NCI-H2196 (cell line): ENCODE measurements around the gene KIF1B.

Experiments
- DNase-seq: peaks from one replicate; lab custom pipeline; 2025; ENCODE audit not compliant: unreplicated experiment; lab: John Stamatoyannopoulos, UW

Gene KIF1B, protein sequence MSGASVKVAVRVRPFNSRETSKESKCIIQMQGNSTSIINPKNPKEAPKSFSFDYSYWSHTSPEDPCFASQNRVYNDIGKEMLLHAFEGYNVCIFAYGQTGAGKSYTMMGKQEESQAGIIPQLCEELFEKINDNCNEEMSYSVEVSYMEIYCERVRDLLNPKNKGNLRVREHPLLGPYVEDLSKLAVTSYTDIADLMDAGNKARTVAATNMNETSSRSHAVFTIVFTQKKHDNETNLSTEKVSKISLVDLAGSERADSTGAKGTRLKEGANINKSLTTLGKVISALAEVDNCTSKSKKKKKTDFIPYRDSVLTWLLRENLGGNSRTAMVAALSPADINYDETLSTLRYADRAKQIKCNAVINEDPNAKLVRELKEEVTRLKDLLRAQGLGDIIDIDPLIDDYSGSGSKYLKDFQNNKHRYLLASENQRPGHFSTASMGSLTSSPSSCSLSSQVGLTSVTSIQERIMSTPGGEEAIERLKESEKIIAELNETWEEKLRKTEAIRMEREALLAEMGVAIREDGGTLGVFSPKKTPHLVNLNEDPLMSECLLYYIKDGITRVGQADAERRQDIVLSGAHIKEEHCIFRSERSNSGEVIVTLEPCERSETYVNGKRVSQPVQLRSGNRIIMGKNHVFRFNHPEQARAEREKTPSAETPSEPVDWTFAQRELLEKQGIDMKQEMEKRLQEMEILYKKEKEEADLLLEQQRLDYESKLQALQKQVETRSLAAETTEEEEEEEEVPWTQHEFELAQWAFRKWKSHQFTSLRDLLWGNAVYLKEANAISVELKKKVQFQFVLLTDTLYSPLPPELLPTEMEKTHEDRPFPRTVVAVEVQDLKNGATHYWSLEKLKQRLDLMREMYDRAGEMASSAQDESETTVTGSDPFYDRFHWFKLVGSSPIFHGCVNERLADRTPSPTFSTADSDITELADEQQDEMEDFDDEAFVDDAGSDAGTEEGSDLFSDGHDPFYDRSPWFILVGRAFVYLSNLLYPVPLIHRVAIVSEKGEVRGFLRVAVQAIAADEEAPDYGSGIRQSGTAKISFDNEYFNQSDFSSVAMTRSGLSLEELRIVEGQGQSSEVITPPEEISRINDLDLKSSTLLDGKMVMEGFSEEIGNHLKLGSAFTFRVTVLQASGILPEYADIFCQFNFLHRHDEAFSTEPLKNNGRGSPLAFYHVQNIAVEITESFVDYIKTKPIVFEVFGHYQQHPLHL (N-terminal part only)

DNA sequence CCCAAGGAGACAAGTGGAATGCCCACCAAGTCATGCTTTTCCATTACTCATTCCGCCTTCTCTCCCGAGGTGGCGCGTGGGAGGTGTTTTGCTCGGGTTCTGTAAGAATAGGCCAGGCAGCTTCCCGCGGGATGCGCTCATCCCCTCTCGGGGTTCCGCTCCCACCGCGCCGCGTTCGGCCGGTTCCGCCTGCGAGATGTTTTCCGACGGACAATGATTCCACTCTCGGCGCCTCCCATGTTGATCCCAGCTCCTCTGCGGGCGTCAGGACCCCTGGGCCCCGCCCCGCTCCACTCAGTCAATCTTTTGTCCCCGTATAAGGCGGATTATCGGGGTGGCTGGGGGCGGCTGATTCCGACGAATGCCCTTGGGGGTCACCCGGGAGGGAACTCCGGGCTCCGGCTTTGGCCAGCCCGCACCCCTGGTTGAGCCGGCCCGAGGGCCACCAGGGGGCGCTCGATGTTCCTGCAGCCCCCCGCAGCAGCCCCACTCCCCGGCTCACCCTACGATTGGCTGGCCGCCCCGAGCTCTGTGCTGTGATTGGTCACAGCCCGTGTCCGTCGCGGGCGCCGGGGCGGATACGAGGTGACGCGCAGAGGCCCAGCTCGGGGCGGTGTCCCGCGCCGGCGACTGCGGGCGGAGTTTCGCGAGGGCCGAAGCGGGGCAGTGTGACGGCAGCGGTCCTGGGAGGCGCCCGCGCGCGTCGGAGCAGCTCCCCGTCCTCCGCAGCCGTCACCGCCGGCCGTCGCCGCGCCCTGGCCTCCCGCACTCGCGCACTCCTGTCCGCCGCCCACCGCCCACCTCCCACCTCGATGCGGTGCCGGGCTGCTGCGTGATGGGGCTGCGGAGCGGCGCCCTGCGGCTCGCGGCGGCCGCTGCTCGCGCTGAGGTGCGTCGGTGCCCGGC, at the start of gene KIF1B:
KIF1B (plus strand) TSS at position 666 of the 906 bp plus-strand sequence. CDS start 21,759 bp downstream, outside the sequence.
- peak; percentile 98 for DNase-seq

DNA sequence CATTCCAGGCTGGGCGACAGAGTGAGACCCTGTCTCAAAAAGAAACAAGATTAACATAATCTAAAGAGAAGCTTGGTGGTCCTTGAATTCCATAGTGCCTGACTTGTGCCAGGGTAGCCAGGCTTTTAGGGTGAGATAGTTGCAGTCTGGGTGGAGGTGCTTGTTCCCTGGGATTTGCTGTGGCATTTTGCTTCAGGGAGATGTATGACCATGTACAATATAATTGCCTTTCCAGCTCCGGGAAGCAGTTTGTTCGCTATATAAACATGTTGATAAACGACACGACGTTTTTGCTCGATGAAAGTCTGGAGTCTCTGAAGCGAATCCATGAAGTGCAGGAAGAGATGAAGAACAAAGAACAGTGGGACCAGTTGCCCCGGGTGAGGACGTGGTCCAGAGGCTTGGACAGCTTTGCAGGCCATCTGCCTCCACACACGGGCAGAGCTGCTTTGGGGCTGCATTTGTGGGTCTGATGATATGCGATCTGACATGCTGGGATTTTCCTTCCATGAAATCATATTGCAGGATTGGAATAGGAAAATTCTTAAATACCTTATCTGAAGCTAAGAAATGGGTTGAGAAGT, 49.4 kb upstream of the KIF1B start:
- no peak for DNase-seq

DNA sequence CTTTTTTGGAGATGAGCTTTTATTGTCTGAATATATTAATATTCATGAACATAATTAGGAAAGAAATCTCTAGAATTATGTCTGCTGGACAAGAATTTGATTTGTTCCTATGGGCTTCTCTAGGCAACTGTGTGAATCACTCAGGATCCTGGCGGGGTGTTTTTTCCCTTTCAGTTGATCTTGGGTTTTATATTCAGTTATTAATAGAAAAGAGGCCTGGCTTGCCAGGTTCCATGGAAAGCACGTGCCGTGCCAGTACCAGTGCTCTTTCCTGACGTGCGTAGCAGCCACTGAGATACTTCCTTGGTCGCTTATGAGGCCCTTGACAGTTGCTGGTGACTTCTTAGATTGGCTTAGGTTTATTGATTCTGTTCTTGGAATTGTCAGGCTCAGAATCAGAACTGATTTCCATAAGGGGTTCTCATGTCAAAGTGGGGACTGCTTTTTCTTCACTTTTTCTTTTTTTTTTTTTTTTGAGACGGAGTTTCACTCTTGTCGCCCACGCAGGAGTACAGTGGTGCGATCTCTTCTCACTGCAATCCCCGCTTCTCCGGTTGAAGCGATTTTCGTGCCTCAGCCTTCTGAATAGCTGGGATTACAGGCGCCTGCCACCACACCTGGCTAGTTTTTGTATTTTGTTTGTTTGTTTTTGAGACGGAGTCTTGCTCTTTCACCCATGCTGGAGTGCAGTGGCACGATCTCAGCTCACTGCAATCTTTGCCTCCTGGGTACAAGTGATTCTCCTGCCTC, 48.7 kb upstream of the KIF1B start:
- no peak for DNase-seq

DNA sequence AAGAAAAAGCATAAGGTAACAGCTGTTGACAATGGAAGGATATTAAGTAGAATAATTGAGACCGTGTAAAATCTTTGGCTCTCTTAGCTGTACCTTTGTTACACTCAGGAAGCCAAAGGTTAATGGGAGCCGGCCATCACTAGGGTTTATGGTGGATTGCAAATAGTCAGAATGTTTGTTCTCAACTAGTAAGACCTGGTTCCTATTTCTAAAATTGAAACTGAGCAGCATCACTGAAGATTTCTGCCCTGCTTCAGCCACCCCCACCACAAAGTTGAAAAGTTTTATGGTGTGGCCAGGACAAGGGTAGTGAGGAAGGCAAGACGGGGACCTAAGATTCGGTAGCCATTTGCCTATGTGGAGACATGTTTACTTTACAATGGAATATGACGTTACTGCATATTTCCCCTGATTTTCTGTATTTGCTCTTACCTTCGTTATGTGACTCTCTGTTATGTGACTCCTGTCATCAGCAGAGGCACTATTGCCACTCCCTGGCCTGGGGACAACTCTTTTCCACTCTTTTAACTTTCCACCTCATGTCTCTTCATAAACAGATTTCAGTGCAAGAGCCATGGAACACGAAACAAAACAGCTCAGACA, 41.4 kb upstream of the KIF1B start:
- no peak for DNase-seq

DNA sequence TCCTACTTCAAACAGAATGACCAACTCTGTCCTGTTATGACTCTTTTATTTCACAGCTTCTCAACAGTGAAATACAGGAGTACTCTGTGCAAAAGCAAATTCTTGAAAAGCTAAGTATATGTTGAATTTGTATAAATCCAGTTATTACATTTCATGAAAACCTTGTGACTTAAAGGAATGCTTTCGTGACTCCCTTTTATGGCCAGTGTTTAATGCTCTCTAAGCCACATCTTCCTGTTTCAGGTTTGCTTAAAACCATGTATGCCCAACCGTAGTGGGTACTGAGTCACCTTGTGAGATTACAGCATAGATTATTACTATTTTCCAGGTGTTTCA, 40.2 kb upstream of the KIF1B start:
- no peak for DNase-seq

DNA sequence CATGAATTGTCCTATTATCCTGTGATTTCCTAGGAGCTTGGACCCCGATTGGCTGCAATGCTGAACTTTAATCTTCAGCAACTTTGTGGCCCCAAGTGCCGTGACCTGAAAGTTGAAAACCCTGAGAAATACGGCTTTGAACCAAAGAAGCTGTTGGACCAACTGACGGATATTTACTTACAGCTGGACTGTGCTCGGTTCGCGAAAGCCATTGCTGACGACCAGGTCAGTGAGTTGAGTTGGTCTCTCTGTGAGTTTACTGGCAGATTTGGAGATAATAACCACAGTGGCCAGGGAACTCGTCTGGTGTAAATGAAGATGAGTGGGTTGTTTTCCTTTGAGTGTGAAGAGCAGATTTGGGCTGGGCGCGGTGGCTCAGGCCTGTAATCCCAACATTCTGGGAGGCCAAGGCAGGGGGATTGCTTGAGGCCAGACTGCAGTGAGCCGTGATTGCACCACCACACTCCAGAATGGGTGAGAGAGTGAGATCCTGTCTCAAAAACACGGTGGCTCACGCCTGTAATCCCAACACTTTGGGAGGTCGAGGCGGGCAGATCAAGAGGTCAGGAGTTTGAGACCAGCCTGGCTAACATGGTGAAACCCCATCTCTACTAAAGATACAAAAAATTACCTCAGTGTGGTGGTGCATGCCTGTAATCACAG, 39.1 kb upstream of the KIF1B start:
- no peak for DNase-seq

DNA sequence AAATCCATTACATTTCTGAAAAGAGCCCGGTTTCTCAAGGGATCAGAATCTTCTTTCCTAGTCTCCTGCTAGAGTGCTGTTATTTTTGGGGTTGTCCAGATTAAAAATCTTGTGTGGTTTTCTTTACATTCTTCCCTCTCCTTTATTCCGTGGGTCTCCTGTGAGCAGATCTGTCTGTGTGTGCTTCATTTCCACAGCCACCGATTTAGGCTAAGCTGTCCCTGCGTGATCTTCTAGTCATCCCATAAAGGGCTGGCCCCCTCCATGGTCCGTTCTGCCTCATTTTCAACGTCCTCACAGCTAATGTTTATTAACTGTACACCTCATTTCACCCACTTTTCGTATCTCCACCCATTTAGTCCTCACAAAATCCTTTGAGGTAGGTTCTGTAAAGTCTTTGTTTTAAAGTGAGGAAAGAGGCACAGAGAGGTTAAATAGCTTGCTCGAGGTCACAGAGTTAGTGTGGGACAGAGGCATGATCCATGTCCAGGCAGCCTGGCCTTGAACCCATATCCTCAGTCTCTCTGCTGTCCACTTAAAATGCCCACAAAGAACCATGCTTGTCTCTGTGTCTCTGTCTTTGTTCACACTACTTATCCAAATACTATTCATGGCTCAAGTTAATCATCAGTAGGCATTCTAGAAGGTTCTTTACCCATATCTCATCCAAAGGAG, 38.2 kb upstream of the KIF1B start:
- DNase-seq: no peak

DNA sequence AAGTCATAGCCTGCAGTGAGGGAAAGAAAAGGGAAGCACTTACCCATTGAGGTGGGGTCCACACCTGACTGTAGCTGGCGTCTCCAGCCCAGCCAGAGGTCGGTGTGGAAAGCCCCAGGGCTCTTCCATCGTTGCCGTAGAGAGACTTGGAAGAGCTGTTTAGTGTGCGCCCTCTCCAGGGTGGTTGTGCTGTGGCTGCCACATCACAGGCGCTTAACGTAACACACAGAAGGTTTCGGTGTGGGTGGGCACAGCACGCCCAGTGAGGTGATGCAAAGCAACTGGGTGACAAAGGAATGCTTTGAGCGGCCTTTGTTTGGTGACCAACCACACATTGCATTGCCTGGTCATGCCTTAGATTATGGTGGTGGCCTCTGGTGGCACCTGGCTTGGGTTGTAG, 36.8 kb upstream of the KIF1B start:
- DNase-seq: no peak

DNA sequence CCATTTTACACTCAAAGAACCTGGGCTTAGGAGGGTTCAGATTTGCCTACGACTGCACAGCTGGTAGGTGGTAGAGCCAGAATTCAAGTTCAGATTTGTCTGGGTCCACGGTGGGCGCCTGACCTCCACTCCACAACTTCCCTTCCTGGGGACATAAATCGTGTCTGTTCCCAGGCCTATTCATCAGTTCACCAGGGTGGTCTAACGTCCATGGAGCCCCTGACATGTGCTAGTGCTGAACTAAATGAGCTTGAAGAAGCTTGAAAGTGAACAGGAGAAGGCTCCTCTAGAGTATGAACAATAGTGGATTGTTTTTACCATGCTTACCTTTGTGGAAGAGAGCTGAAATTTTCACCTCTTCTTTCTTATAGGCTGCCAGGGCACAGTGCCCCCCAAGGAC, 32.5 kb upstream of the KIF1B start:
- no peak for DNase-seq

DNA sequence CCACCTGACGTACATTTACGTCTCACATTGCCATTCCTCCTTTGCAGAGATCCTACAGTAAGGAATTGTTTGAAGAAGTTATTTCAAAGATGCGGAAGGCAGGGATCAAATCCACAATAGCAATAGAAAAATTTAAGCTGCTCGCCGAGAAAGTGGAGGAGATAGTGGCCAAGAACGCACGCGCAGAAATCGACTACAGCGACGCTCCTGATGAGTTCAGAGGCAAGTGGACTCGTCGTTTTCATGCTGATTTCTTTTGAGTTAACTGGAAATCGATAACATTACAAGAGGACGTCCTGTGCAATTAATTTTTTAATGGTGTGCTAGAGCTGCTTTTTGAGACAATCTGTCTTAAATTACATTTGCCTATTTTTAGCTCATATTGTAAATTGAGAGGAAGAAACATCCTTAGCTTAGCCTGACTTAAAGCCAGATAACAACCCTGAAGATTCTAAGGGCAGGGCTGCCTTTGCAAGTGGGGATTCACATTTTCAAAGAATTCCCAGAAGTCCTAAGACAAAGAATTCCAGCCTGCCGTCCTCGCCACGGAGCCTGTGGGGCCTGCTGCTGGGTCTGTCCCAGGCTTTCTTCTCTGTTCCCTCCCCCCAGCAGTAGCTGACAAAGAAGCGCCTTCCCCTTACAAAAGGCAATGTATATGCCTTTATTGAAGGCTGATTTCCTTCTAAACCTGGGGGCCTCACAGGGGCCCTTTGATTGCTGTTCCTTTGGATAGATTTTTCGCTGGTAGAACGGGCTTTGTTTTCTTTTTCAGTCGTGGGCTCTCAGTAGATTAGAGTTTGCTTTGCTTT, 31.6 kb upstream of the KIF1B start:
- DNase-seq: no peak

DNA sequence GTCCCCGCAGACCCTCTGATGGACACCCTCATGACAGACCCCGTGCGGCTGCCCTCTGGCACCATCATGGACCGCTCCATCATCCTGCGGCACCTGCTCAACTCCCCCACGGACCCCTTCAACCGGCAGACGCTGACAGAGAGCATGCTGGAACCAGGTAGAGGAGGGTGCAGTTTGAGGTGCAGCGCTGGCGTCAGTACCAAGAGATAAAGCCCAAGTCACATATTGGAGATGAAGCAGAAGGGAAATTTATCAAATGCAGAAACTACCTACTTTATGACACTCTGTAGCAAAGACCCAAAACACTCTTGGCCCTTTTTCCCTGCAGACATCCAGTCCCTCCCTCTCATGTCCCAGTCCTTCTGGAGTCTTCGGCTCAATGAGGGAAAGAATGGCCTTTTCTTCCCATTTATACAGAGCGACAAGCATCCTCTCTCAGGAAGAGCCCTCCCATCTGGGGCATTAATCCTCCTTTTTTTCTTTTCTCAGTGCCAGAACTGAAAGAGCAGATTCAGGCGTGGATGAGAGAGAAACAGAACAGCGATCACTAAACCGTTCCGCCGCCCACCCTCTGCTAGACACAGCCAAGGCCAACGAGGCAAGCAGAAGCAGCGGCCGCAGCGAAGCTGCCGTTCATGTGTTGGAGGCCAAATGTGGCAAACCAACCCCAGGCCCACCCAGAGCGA, 30.8 kb upstream of the KIF1B start:
- no peak for DNase-seq

DNA sequence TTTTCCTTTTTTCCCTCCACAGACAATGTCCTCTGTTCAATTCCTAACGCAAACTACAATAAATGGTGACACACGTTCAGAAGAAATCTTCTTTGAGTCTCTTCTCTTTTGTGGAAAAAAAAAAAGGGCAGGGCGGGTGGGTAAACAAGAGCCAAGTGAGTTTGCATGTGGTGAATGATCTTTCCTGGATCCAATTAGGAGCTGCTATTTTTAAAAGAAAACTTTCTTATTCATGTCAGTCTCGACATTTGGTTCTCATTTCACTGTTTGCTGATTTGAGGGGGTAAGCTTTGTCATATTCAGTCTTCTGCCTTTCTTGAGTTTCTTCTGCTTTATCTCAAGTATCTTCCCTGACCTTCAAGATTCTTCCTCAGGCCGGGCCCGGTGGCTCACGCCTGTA, 29.2 kb upstream of the KIF1B start:
- no peak for DNase-seq

DNA sequence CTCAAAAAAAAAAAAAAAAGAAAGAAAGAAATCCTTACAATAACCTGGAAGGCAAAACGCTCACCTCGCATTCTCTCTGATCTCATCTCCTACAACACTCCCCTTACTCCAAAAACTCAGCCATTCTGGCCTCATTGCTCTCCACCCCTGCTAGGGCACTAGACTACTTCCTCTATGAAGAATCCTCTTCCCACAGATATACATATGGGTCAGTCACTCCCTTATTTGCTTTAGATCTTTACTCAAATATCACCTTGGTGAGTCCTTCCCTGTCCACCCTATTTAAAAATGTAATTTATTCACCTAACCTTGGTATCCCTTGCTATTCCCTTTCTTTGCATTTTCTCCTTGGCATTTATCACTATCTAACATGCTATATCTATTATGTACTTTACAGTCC, 24.6 kb upstream of the KIF1B start:
- no peak for DNase-seq

DNA sequence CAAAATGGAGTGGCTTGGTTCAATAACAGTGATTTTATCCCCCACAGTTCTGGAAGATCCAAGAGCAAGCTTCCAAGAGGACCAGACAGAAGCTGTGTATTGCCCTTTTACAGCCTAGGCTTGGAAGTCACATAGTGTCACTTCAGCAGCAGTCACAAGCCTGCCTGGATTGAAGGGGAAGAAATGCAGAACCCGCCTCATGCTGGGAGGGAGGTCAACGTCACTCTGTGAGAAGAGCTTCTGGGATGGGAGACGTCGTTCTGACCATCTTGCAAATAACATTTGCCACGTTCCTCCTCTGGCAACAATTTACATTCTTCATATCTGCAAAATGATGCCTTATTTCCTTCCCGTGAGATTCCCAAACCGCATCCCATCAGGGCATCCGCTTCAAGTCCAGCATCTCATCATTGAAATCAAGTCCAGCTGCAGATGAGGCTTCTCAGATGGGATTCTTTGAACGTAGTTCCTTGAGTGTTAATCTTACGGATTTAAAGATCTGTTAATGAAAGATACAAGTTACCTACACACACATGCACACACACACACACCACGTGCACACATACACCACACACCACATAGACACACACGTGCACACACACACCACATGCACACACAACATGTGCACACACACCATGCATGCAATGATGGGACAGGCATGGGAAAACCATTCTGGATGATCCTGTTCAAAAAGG, 23.9 kb upstream of the KIF1B start:
- no peak for DNase-seq

DNA sequence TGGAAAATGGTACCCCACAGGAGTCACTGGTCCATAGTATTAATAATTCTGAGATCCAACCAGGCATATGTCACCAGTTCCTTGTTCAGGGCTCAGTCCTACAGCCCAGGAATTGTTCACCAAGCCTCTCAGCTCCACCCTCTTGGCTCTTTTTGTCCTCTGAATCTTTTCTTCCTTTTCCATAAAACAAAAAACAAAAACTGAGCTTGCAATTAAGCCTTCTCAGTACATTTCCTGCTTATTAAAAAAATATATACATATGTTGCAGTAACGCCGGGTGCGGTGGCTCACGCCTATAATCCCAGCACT, 23.4 kb upstream of the KIF1B start:
- DNase-seq: no peak

DNA sequence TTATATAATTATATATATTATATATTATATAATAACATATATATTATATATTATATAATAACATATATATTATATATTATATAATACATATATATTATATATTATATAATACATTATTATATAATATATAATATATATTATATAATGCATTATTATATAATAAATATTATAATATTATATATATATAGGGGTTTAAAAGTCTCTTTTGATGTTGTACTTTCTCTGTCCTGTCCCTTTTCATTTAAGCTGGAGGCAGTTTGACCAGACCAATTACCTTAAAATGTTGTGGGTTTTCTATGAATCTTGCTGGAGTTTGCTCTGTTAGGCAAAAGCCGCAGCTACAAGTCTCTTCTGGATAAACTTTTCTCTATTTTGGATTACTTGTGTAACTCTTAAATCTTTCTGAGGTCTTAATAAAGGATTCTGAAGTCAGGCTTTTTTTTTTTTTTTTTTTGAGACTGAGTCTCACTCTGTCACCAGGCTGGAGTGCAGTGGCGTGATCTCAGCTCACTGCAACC, 22.2 kb upstream of the KIF1B start:
- DNase-seq: no peak
